Measurements from ENCODE around the gene WDFY4. TPM values are rescaled to one million over a fixed set of nuclear protein-coding genes. Genes with fewer than 3 reads are reported as not detected.

WDFY4 gene
- total RNA-seq, 2 experiments from 2014 or later: 0.90 to 1.1 TPM

DNA sequence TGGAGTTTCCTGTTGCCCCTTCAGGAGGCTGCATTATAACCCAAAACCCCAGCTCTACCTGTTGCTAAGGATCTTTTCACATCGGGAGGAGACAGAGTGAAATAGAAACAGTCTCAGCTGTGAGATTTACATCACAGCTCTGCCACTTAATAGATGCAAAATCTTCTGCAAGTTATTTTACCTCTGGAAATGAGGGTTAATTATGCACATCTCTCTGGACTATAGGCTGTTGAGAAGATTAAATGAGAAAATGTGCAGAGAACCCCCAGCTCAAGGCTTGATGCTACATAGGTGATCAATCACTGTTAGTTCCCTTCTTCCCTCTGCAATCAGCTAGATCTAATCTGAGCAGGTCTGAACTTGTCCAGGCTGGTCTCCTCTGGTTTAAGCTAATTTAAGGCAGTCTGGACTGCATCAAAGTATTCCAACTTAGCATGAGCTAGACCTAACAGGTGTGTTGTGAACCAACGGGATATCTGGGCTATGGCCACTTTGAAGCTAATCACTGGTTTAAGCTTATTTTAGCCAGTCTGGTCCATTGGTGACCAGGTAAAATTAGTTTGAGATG, 263.9 kb downstream of the WDFY4 start:
- H3K9me3 Mint-ChIP-seq: no peaks in the 10 kb centered on the region
- H3K4me1 Mint-ChIP-seq (ENCODE audit: low read depth): no peaks in the 10 kb centered on the region
- H3K27ac Mint-ChIP-seq: no peak overlapping the region
- H3K36me3 Mint-ChIP-seq (ENCODE audit: low read depth): no peaks in the 10 kb centered on the region
- intact Hi-C loops (cut with micrococcal nuclease): no loop called here
- no peak for DNase-seq
- no peak for ATAC-seq
- no peak for TF ChIP-seq CTCF (IDR thresholded peaks at IDR 0.05)
- no peaks in the 10 kb centered on the region for H3K27me3 Mint-ChIP-seq
- ChIA-PET CTCF (no interaction called here), POLR2A (interaction anchor here (0.6 kb wide), 1 partner anchor 1356 kb away, joined by 3 read pairs; no protein-coding TSS in a partner anchor)
- H3K4me3 Mint-ChIP-seq: no peak overlapping the region

GRCh38 chr10:48951707-48952106, 267.0 kb downstream of the WDFY4 start:
- Mint-ChIP-seq H3K4me1 (ENCODE audit: low read depth) (no peaks in the 10 kb centered on the region), H3K27ac (no peak overlapping the region), H3K27me3 (no peaks in the 10 kb centered on the region), H3K36me3 (ENCODE audit: low read depth) (no peaks in the 10 kb centered on the region), H3K4me3 (no peak overlapping the region), H3K9me3 (no peaks in the 10 kb centered on the region)
- intact Hi-C loops (cut with micrococcal nuclease): no loop called here
- CTCF ChIA-PET: no interaction called here
- ATAC-seq: no peak
- TF ChIP-seq CTCF (IDR thresholded peaks at IDR 0.05): no peak
- no peak for DNase-seq
- POLR2A ChIA-PET: no interaction called here

DNA sequence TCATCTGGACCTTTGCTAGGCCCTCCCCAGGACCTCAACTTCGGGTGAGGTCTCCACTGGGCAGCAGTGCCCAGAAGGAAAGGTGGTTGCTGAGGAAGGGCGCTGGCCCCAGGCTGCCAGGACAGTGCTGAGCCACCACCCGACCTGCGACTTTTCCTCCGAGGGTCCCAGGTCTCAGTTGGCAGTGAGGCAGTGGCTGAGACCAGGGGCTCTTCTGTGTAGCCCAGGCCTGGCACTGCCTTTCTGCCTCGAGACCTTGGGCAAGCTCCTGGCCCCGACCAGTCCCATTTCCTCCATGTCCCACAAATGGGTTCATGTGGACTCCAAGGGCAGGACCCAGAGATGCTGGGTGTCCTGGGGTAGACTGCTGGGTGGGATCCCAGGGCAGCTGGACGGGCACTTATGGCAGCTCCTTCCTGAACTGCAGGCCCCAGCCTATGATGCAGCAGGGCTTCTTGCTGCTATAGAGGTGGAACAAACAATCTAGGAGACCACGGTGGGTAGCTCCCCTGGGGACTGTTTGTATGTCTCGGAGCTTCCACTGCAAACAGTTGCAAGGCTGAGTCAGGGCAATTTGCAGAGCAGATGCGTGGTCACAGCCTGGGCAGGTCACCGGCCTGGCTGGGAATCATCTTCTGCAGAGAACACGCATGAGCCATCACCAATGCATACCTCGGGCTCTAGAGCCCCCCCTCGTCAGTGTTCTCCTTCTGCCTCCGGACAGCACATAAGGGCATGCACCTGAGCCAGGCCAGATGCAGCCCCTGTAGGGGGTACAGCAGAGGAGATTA, 272.9 kb downstream of the WDFY4 start:
- intact Hi-C loops (cut with micrococcal nuclease): no loop called here
- CTCF ChIA-PET: no interaction called here
- Mint-ChIP-seq H3K4me3 (no peak overlapping the region), H3K36me3 (ENCODE audit: low read depth) (no peaks in the 10 kb centered on the region), H3K27ac (no peak overlapping the region), H3K4me1 (ENCODE audit: low read depth) (no peaks in the 10 kb centered on the region), H3K27me3 (no peaks in the 10 kb centered on the region), H3K9me3 (no peaks in the 10 kb centered on the region)
- POLR2A ChIA-PET: no interaction called here
- ATAC-seq: no peak
- TF ChIP-seq CTCF (IDR thresholded peaks at IDR 0.05): no peak
- DNase-seq: no peak

- Mint-ChIP-seq H3K4me1 (ENCODE audit: low read depth) (no peaks in the 10 kb centered on the region), H3K36me3 (ENCODE audit: low read depth) (no peaks in the 10 kb centered on the region), H3K9me3 (no peaks in the 10 kb centered on the region), H3K27me3 (no peaks in the 10 kb centered on the region), H3K4me3 (no peak overlapping the region), H3K27ac (no peak overlapping the region)
- DNase-seq (no peak), ATAC-seq (no peak)
- CTCF ChIA-PET: no interaction called here
- TF ChIP-seq CTCF (IDR thresholded peaks at IDR 0.05): no peak
- POLR2A ChIA-PET: no interaction called here
- intact Hi-C loops (cut with micrococcal nuclease): no loop called here
These were observed 274.0 kb downstream of the WDFY4 start for GRCh38 chr10:48958598-48959190.

DNA sequence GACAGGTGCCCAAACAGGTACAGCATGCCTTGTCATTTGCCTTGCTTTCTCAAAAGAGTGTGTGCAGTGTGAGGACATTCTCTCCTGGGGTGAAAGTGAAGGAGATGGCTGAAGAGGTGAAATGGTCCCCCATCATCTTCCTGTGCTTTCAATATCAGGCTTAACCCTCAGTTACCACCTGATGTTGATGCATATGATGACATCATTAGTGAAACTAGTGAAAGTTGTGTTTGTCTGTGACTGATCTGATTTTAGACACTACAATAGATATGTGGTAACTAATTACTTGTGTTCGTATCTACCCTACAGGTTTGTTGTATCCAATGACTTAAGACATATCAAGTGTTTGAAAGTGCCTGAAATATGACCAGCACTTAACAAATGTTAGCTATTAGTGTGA, 279.4 kb downstream of the WDFY4 start:
- ATAC-seq (no peak), DNase-seq (no peak)
- intact Hi-C loops (cut with micrococcal nuclease): no loop called here
- Mint-ChIP-seq H3K27me3 (no peaks in the 10 kb centered on the region), H3K27ac (no peak overlapping the region), H3K9me3 (no peaks in the 10 kb centered on the region), H3K4me3 (no peak overlapping the region), H3K4me1 (ENCODE audit: low read depth) (no peaks in the 10 kb centered on the region), H3K36me3 (ENCODE audit: low read depth) (no peaks in the 10 kb centered on the region)
- ChIA-PET CTCF (no interaction called here), POLR2A (no interaction called here)
- TF ChIP-seq CTCF (IDR thresholded peaks at IDR 0.05): no peak

All from activated CD8-positive, alpha-beta T cell treated with anti-CD3 and anti-CD28 coated beads for 36 hours (primary cell).